Trophoblast cell (in vitro differentiated cells and primary cell): ENCODE data around the gene RADX. TPM values are rescaled to one million over a fixed set of nuclear protein-coding genes. Genes with fewer than 3 reads are reported as not detected.

ENCODE experiments used
- DNase-seq, 2 donors: peaks; one replicate each; pipeline ENCODE4 v3.0.0-alpha.2; 2016
- H2AFZ ChIP-seq: 2 replicates; pipeline ENCODE4 v1.6.1; 2013; ENCODE audit warnings: low read length, moderate library complexity, mild to moderate bottlenecking; ENCODE audit not compliant: insufficient read depth, poor library complexity
- H2AK5ac ChIP-seq: 2 replicates; pipeline ENCODE4 v1.6.1; 2013; ENCODE audit warnings: mild to moderate bottlenecking, low read length
- H2BK120ac ChIP-seq: 2 replicates; pipeline ENCODE4 v1.6.1; 2013; ENCODE audit warnings: low read length, mild to moderate bottlenecking, moderate library complexity; ENCODE audit not compliant: insufficient read depth, poor library complexity
- H2BK12ac ChIP-seq: 2 replicates; pipeline ENCODE4 v1.6.1; 2013; ENCODE audit warnings: mild to moderate bottlenecking, low read length, moderate library complexity
- H2BK5ac ChIP-seq: 2 replicates; pipeline ENCODE4 v1.6.1; 2013; ENCODE audit warnings: low read length, low read depth, moderate library complexity, mild to moderate bottlenecking; ENCODE audit not compliant: poor library complexity
- H3K14ac ChIP-seq: 2 replicates; pipeline ENCODE4 v1.6.1; 2013; ENCODE audit warnings: mild to moderate bottlenecking, low read length
- H3K18ac ChIP-seq: 2 replicates; pipeline ENCODE4 v1.6.1; 2013; ENCODE audit warnings: mild to moderate bottlenecking, low read length
- H3K23ac ChIP-seq: 2 replicates; pipeline ENCODE4 v1.6.1; 2013; ENCODE audit warnings: low read length
- H3K27ac ChIP-seq: 2 replicates; pipeline ENCODE4 v1.5.1; 2013; ENCODE audit warnings: low read depth, mild to moderate bottlenecking, inconsistent platforms, low read length, moderate library complexity
- H3K27me3 ChIP-seq: 2 replicates; pipeline ENCODE4 v1.6.1; 2013; ENCODE audit warnings: inconsistent platforms, mild to moderate bottlenecking, low read length, moderate library complexity; ENCODE audit not compliant: insufficient read depth
- H3K36me3 ChIP-seq, 2 experiments: 1 replicate in 1 of 2; 2 replicates in 1 of 2; pipeline ENCODE4 v1.6.1; 2013; ENCODE audit warnings: low read length in 2 of 2, mild to moderate bottlenecking in 2 of 2, moderate library complexity in 1 of 2; ENCODE audit not compliant: insufficient read depth in 2 of 2, control insufficient read depth in 1 of 2
- H3K4ac ChIP-seq: 2 replicates; pipeline ENCODE4 v1.6.1; 2013; ENCODE audit warnings: low read depth, mild to moderate bottlenecking, low read length, moderate library complexity
- H3K4me1 ChIP-seq, 2 experiments: 1 replicate in 1 of 2; 2 replicates in 1 of 2; pipeline ENCODE4 v1.6.1; 2013; ENCODE audit warnings: low read length in 2 of 2, mild to moderate bottlenecking in 2 of 2, moderate library complexity in 1 of 2; ENCODE audit not compliant: insufficient read depth in 2 of 2, control insufficient read depth in 1 of 2
- H3K4me2 ChIP-seq: 2 replicates; pipeline ENCODE4 v1.6.1; 2013; ENCODE audit warnings: inconsistent platforms, mild to moderate bottlenecking, low read length, moderate library complexity
- H3K4me3 ChIP-seq: 2 replicates; pipeline ENCODE4 v1.5.1; 2013; ENCODE audit warnings: mild to moderate bottlenecking, low read depth, low read length, inconsistent platforms
- H3K79me1 ChIP-seq: one replicate; pipeline ENCODE4 v1.6.1; 2013; ENCODE audit warnings: low read length
- H3K79me2 ChIP-seq: 2 replicates; pipeline ENCODE4 v1.6.1; 2013; ENCODE audit warnings: low read length, mild to moderate bottlenecking; ENCODE audit not compliant: control insufficient read depth, insufficient read depth, poor library complexity
- H3K9ac ChIP-seq: 2 replicates; pipeline ENCODE4 v1.6.1; 2013; ENCODE audit warnings: mild to moderate bottlenecking, low read length
- H3K9me3 ChIP-seq: 2 replicates; pipeline ENCODE4 v1.6.1; 2013; ENCODE audit warnings: low read depth, mild to moderate bottlenecking, control low read depth, inconsistent platforms, low read length; ENCODE audit not compliant: insufficient read depth
- H4K12ac ChIP-seq: 2 replicates; pipeline ENCODE4 v1.6.1; 2013; ENCODE audit warnings: low read depth, mild to moderate bottlenecking, low read length, moderate library complexity
- H4K8ac ChIP-seq: 2 replicates; pipeline ENCODE4 v1.6.1; 2013; ENCODE audit warnings: low read depth, mild to moderate bottlenecking, low read length, moderate library complexity
- H4K91ac ChIP-seq: one replicate; pipeline ENCODE4 v1.6.1; 2013; ENCODE audit warnings: low read depth, mild to moderate bottlenecking, low read length, moderate library complexity
- WGBS: extraction: QIAGEN DNeasy Blood & Tissue Kit; methylation state at CpG from one replicate; pipeline ENCODE4 v1.1.7; 2013; ENCODE audit warnings: missing lambda C conversion rate; ENCODE audit not compliant: insufficient read length, insufficient coverage; ENCODE audit errors: extremely low coverage; 5-methylcytosine and 5-hydroxymethylcytosine counted together
- polyA plus RNA-seq: library from polyadenylated mRNA; stranded (reverse); fragments of 200-250 nt; gene quantifications from 2 replicates; pipeline ENCODE4 v1.2.3, GENCODE V29; 2013

RADX gene
- 24.6 and 25.3 TPM in 2 replicates for polyA plus RNA-seq

- H2BK5ac ChIP-seq, result no peak within 1 kb of the TSS
- no peak within 1 kb of the TSS for H4K12ac ChIP-seq
- H4K8ac ChIP-seq, result no peak within 1 kb of the TSS
- H3K79me2 ChIP-seq, result no peaks in the 10 kb centered on the region
- no peak within 1 kb of the TSS for H3K9ac ChIP-seq
- WGBS, result no CpG with 5 or more reads among the region's 46 CpGs
- H3K23ac ChIP-seq, result no peak within 1 kb of the TSS
- no peak within 1 kb of the TSS for H3K14ac ChIP-seq
- peak within 1 kb of the TSS; percentile 89 for H3K4me2 ChIP-seq
- H2AK5ac ChIP-seq, result no peak within 1 kb of the TSS
- peak; percentile 69 to 77 for DNase-seq
- H3K27me3 ChIP-seq, result no peaks in the 10 kb centered on the region
- peak within 1 kb of the TSS; percentile 66 for H2AFZ ChIP-seq
- H3K9me3 ChIP-seq, result no peaks in the 10 kb centered on the region
- peak within 1 kb of the TSS; percentile 26 for H3K27ac ChIP-seq
- no peak within 1 kb of the TSS for H2BK120ac ChIP-seq
- H4K91ac ChIP-seq, result no peak within 1 kb of the TSS
- H3K4me1 ChIP-seq, result no peaks in the 10 kb centered on the region
- H3K36me3 ChIP-seq, result no peaks in the 10 kb centered on the region
- H3K4me3 ChIP-seq, result peak within 1 kb of the TSS; percentile 71
- H2BK12ac ChIP-seq, result no peak within 1 kb of the TSS
- H3K18ac ChIP-seq, result no peak within 1 kb of the TSS
- H3K79me1 ChIP-seq, result no peaks in the 10 kb centered on the region
- H3K4ac ChIP-seq, result no peak within 1 kb of the TSS
Measured at GRCh38 chrX:106611679-106612392, at the start of gene RADX. TSS of gene RADX (plus strand) at chrX:106611978. CDS start at chrX:106612081, 103 bp downstream.

- Histone ChIP-seq H3K27ac (no peak overlapping the region), H3K14ac (no peak overlapping the region), H4K12ac (no peak overlapping the region), H3K27me3 (no peaks in the 10 kb centered on the region), H3K36me3 (no peaks in the 10 kb centered on the region), H4K91ac (no peak overlapping the region), H3K18ac (no peak overlapping the region), H2BK5ac (no peak overlapping the region), H4K8ac (no peak overlapping the region), H2BK12ac (no peak overlapping the region), H2AK5ac (no peak overlapping the region), H3K23ac (no peak overlapping the region), H3K4me1 (no peaks in the 10 kb centered on the region), H3K9me3 (no peaks in the 10 kb centered on the region), H3K9ac (no peak overlapping the region), H3K79me1 (no peaks in the 10 kb centered on the region), H3K4me2 (no peak overlapping the region), H3K4ac (no peak overlapping the region), H2AFZ (no peak overlapping the region), H3K4me3 (no peak overlapping the region), H3K79me2 (no peaks in the 10 kb centered on the region), H2BK120ac (no peak overlapping the region)
- no peak for DNase-seq
- WGBS, result no CpG with 5 or more reads among the region's 2 CpGs
Measured at GRCh38 chrX:106564986-106565385, 46.8 kb upstream of the RADX start.

- H2AFZ ChIP-seq, result no peak overlapping the region
- H3K79me2 ChIP-seq, result no peaks in the 10 kb centered on the region
- H3K36me3 ChIP-seq, result no peaks in the 10 kb centered on the region
- no peaks in the 10 kb centered on the region for H3K4me1 ChIP-seq
- WGBS, result no CpG with 5 or more reads among the region's 8 CpGs
- H3K9me3 ChIP-seq, result no peaks in the 10 kb centered on the region
- H3K79me1 ChIP-seq, result no peaks in the 10 kb centered on the region
- no peak overlapping the region for H3K27ac ChIP-seq
- H3K4me3 ChIP-seq, result no peak overlapping the region
- H2BK12ac ChIP-seq, result no peak overlapping the region
- H2AK5ac ChIP-seq, result no peak overlapping the region
- no peak for DNase-seq
- no peak overlapping the region for H2BK5ac ChIP-seq
- no peak overlapping the region for H4K12ac ChIP-seq
- H3K23ac ChIP-seq, result no peak overlapping the region
- no peak overlapping the region for H4K91ac ChIP-seq
- H3K14ac ChIP-seq, result no peak overlapping the region
- no peak overlapping the region for H3K4ac ChIP-seq
- H3K18ac ChIP-seq, result no peak overlapping the region
- H3K4me2 ChIP-seq, result no peak overlapping the region
- no peak overlapping the region for H4K8ac ChIP-seq
- no peak overlapping the region for H3K9ac ChIP-seq
- no peak overlapping the region for H2BK120ac ChIP-seq
- no peaks in the 10 kb centered on the region for H3K27me3 ChIP-seq
Measured at GRCh38 chrX:106566362-106566761, 45.4 kb upstream of the RADX start.

- no peak overlapping the region for H3K23ac ChIP-seq
- H3K79me1 ChIP-seq, result no peaks in the 10 kb centered on the region
- H4K8ac ChIP-seq, result no peak overlapping the region
- DNase-seq, result no peak
- H3K4me2 ChIP-seq, result no peak overlapping the region
- H3K27ac ChIP-seq, result no peak overlapping the region
- H2AK5ac ChIP-seq, result no peak overlapping the region
- H4K12ac ChIP-seq, result no peak overlapping the region
- H3K4me3 ChIP-seq, result no peak overlapping the region
- no peak overlapping the region for H3K18ac ChIP-seq
- no peaks in the 10 kb centered on the region for H3K4me1 ChIP-seq
- H2BK12ac ChIP-seq, result no peak overlapping the region
- no peak overlapping the region for H3K4ac ChIP-seq
- H2AFZ ChIP-seq, result no peak overlapping the region
- no peak overlapping the region for H4K91ac ChIP-seq
- H2BK5ac ChIP-seq, result no peak overlapping the region
- no peaks in the 10 kb centered on the region for H3K36me3 ChIP-seq
- WGBS, result no CpG with 5 or more reads among the region's 1 CpG
- no peak overlapping the region for H2BK120ac ChIP-seq
- no peaks in the 10 kb centered on the region for H3K79me2 ChIP-seq
- H3K9me3 ChIP-seq, result no peaks in the 10 kb centered on the region
- H3K9ac ChIP-seq, result no peak overlapping the region
- no peaks in the 10 kb centered on the region for H3K27me3 ChIP-seq
- H3K14ac ChIP-seq, result no peak overlapping the region
Measured at GRCh38 chrX:106581856-106582255, 29.9 kb upstream of the RADX start.
